Astrocyte of the cerebellum (primary cell): ENCODE data around the gene HIPK2.

ENCODE experiments used
- DNase-seq: peaks from one replicate; pipeline ENCODE4 v3.0.0-alpha.2; 2011; ENCODE audit warnings: low read depth
- H3K4me3 ChIP-seq: 2 replicates; pipeline ENCODE4 v1.5.1; 2011; ENCODE audit warnings: mild to moderate bottlenecking, low read depth, low read length, moderate library complexity
- in situ Hi-C: cut with HindIII; loops from 2 replicates; pipeline ENCODE4 v1.10.0; 2017; ENCODE audit warnings: low sequenced_read_pairs
- TF ChIP-seq, protein P1 (sequence below): IDR thresholded peaks from 2 replicates; pipeline ENCODE4 v1.5.1; 2012; ENCODE audit warnings: low read length, low read depth, moderate library complexity, mild to moderate bottlenecking; ENCODE audit errors: missing control alignments

The HIPK2 gene

DNA sequence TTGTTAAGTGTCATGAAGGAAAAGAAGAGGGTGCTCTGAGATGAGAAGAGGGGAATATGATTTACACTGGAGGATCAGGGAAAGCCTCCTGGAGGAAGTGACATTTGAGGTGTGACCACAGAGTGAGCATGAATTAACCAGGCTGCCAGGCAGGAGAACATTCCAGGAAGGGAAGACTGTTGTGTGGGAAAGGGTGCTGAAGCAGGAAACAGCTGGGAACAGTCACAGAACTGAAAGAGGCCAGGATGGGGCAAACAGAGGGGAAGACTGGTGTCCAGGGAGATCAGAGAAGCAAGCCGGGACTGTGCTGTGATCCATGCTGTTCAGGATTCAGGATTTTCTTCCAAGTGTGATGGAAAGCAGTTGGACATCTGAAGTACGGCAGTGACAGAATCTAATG is 14.9 kb downstream of the HIPK2 start:
- in situ Hi-C loops = loop anchor here (25.0 kb wide), 1 partner anchor 249 kb away; no protein-coding TSS in a partner anchor
- TF ChIP-seq, protein P1, sequence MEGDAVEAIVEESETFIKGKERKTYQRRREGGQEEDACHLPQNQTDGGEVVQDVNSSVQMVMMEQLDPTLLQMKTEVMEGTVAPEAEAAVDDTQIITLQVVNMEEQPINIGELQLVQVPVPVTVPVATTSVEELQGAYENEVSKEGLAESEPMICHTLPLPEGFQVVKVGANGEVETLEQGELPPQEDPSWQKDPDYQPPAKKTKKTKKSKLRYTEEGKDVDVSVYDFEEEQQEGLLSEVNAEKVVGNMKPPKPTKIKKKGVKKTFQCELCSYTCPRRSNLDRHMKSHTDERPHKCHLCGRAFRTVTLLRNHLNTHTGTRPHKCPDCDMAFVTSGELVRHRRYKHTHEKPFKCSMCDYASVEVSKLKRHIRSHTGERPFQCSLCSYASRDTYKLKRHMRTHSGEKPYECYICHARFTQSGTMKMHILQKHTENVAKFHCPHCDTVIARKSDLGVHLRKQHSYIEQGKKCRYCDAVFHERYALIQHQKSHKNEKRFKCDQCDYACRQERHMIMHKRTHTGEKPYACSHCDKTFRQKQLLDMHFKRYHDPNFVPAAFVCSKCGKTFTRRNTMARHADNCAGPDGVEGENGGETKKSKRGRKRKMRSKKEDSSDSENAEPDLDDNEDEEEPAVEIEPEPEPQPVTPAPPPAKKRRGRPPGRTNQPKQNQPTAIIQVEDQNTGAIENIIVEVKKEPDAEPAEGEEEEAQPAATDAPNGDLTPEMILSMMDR = no peak
- no peak overlapping the region for H3K4me3 ChIP-seq
- DNase-seq = no peak

DNA sequence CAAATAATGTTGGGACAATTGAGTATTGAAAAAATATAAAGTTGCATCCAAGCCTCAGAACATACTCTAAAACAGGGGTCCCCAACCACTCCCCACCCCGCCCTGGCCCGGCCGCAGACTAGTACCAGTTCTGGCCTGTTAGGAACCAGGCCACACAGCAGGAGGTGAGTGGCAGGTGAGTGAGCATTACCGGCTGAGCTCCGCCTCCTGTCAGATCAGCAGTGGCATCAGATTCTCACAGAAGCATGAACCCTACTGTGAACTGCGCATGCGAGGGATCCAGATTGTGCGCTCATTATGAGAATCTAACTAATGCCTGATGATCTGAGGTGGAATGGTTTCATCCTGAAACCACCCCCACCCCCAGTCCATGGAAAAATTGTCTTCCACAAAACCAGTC is 19.4 kb downstream of the HIPK2 start:
- in situ Hi-C loops = loop anchor here (25.0 kb wide), 1 partner anchor 254 kb away; no protein-coding TSS in a partner anchor
- no peak for DNase-seq
- TF ChIP-seq, protein P1 = no peak
- no peak overlapping the region for H3K4me3 ChIP-seq

DNA sequence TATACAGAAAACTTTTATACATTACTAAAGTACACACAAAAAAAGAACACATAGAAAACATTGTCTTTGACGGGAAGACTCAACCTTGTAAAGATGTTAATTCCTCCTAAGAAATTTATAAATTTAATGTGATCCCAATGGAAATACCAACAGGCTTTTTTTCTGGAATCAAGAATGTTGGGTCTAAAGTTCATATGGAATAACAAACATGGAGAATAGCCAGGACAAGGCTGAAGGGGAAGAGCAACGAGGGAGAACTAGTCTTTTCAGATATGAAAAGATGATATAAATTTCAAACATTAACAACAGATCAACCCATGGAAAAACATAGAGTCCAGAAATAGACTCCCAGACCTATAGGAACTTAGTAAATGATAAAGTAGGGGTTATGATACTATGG is 19.8 kb downstream of the HIPK2 start:
- no peak overlapping the region for H3K4me3 ChIP-seq
- no peak for DNase-seq
- in situ Hi-C loops = loop anchor here (25.0 kb wide), 1 partner anchor 254 kb away; no protein-coding TSS in a partner anchor
- TF ChIP-seq, protein P1 = no peak

DNA sequence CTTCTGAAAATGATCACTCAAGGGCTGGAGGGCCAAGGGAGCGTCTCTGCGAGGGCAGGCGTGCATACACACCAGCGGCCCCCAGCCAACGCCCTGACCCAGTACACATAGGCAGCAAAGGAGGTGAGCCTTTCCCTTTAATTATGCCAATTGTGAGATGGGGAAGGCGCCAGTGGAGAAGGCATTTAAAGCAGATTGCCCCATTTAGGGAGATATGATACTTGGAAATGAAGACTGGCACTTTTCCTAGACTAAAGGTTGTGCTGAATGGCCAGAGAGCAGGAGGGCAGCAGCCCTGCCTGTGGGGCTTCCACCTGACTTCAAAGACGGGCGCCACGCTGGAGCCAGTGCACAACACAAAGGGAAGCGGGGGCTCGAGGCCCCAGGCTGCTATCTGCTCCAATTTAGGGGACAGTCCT is 24.1 kb downstream of the HIPK2 start:
- DNase-seq = no peak
- TF ChIP-seq, protein P1 = no peak
- H3K4me3 ChIP-seq = no peak overlapping the region
- in situ Hi-C loops = loop anchor here (25.0 kb wide), 1 partner anchor 259 kb away; no protein-coding TSS in a partner anchor

DNA sequence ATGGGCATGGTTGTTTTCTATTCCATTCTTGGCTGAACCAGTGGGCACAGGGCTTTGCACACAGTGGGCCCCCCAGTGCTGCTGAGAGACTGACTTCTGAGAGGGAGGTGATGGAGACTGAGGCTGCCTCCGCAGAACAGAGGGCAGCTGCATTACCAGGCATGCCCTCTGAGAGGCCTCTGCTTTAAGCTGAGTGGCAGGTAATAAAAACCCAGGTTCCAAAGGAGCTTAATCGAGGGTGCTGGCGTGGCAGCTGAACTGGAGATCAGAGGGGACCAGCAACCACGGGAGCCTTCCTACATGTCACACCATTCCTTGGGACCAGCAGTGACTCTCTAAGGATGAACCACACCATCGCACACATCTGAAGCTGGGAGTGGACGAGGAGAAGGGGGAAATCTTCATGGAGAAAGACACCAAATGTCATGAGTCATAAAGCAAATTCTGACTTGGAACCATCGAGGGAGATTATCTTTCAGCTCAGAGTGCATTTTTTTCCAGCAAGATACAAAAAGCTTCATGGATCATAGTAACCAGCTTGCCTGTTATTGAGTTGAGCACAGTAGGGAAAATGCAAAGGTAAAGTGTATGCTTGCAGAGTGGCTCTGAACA is 24.6 kb downstream of the HIPK2 start:
- TF ChIP-seq, protein P1 = no peak
- DNase-seq = no peak
- no peak overlapping the region for H3K4me3 ChIP-seq
- in situ Hi-C loops = loop anchor here (25.0 kb wide), 1 partner anchor 259 kb away; no protein-coding TSS in a partner anchor

DNA sequence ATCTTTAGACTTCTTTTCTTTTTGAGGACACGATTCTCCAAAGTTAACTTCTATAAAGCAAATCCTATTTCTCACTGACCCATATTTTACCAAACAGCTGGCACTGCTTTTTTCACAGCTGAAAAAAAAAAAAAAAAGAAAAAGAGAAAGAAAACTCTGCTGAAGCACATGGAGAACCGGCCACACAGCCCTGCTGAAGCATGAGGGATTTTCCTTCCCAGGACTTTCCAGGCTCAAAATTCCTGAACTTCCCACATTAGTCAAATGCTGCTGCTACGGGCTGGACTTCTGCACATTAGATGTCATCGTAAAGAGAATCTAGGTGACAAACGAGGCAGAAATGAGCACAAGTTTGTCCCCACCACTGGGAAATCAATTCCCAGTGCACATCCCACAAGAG is 25.2 kb downstream of the HIPK2 start:
- H3K4me3 ChIP-seq = no peak overlapping the region
- TF ChIP-seq, protein P1 = no peak
- DNase-seq = no peak
- in situ Hi-C loops = loop anchor here (25.0 kb wide), 1 partner anchor 260 kb away; no protein-coding TSS in a partner anchor
